Dendritic cell treated with granulocyte-macrophage colony-stimulating factor and Interleukin-4, amounts not matched to agents 40 ng/mL and 50 ng/mL, for 4 days (primary cell): ENCODE data around the gene LRRC73.

Source experiments
- H3K27ac Mint-ChIP-seq: one replicate; pipeline ENCODE4 v1.8.0; 2022; ENCODE audit warnings: mild to moderate bottlenecking, mixed read lengths
- H3K27me3 Mint-ChIP-seq: one replicate; pipeline ENCODE4 v1.8.0; 2022; ENCODE audit warnings: mild to moderate bottlenecking, mixed read lengths
- H3K36me3 Mint-ChIP-seq: one replicate; pipeline ENCODE4 v1.8.0; 2022; ENCODE audit warnings: low read depth, mixed read lengths
- H3K4me1 Mint-ChIP-seq: one replicate; pipeline ENCODE4 v1.8.0; 2022; ENCODE audit warnings: low read depth, mixed read lengths
- H3K4me3 Mint-ChIP-seq: one replicate; pipeline ENCODE4 v1.8.0; 2022; ENCODE audit warnings: mild to moderate bottlenecking, moderate library complexity, mixed read lengths
- H3K9me3 Mint-ChIP-seq: one replicate; pipeline ENCODE4 v1.8.0; 2022; ENCODE audit warnings: mixed read lengths
- intact Hi-C: fragments of 100-400 bp; cut with micrococcal nuclease; formaldehyde crosslinking; loops from one replicate; pipeline ENCODE4 v1.15.0; 2022

LRRC73 gene

GRCh38 chr6:43493833-43494232 lies 16.3 kb downstream of the LRRC73 start:
- no peaks in the 10 kb centered on the region for H3K27me3 Mint-ChIP-seq
- H3K9me3 Mint-ChIP-seq = no peaks in the 10 kb centered on the region
- H3K27ac Mint-ChIP-seq = no peak overlapping the region

GRCh38 chr6:43493230-43493629 lies 16.9 kb downstream of the LRRC73 start:
- H3K27ac Mint-ChIP-seq = no peak overlapping the region
- peaks cover 40% of the 10 kb centered on the region for H3K36me3 Mint-ChIP-seq
- peaks cover 38% of the 10 kb centered on the region for H3K4me1 Mint-ChIP-seq
- intact Hi-C loops = loop anchor here (10.0 kb wide), 1 partner anchor 138 kb away; no protein-coding TSS in a partner anchor
- H3K27me3 Mint-ChIP-seq = no peaks in the 10 kb centered on the region
- H3K4me3 Mint-ChIP-seq = no peak overlapping the region
- no peaks in the 10 kb centered on the region for H3K9me3 Mint-ChIP-seq

More at GRCh38 chr6:43493833-43494232, 16.3 kb downstream of the LRRC73 start:
- peaks cover 44% of the 10 kb centered on the region for H3K36me3 Mint-ChIP-seq
- H3K4me1 Mint-ChIP-seq = peaks cover 32% of the 10 kb centered on the region
- intact Hi-C loops = loop anchor here (10.0 kb wide), 1 partner anchor 139 kb away; no protein-coding TSS in a partner anchor
- no peak overlapping the region for H3K4me3 Mint-ChIP-seq

GRCh38 chr6:43492673-43493072 lies 17.5 kb downstream of the LRRC73 start:
- Mint-ChIP-seq H3K9me3 (no peaks in the 10 kb centered on the region), H3K4me3 (no peak overlapping the region), H3K4me1 (peaks cover 42% of the 10 kb centered on the region), H3K27ac (no peak overlapping the region), H3K27me3 (no peaks in the 10 kb centered on the region), H3K36me3 (peaks cover 40% of the 10 kb centered on the region)
- intact Hi-C loops = loop anchor here (10.0 kb wide), 1 partner anchor 138 kb away; no protein-coding TSS in a partner anchor

GRCh38 chr6:43491750-43492661 lies 18.1 kb downstream of the LRRC73 start:
- Mint-ChIP-seq H3K9me3 (no peaks in the 10 kb centered on the region), H3K4me3 (no peak overlapping the region), H3K27ac (no peak overlapping the region), H3K36me3 (peaks cover 35% of the 10 kb centered on the region), H3K4me1 (peaks cover 42% of the 10 kb centered on the region), H3K27me3 (no peaks in the 10 kb centered on the region)
- intact Hi-C loops = loop anchor here (10.0 kb wide), 1 partner anchor 137 kb away; no protein-coding TSS in a partner anchor

GRCh38 chr6:43490523-43490939 lies 19.6 kb downstream of the LRRC73 start:
- H3K27ac Mint-ChIP-seq = no peak overlapping the region
- intact Hi-C loops = loop anchor here (10.0 kb wide), 1 partner anchor 136 kb away; no protein-coding TSS in a partner anchor

GRCh38 chr6:43489277-43490072 lies 20.7 kb downstream of the LRRC73 start:
- Mint-ChIP-seq H3K27ac (peak overlapping the region; percentile 20), H3K4me1 (peaks cover 31% of the 10 kb centered on the region), H3K36me3 (peaks cover 38% of the 10 kb centered on the region), H3K4me3 (no peak overlapping the region), H3K27me3 (no peaks in the 10 kb centered on the region), H3K9me3 (no peaks in the 10 kb centered on the region)
- intact Hi-C loops = loop anchor here (10.0 kb wide), 1 partner anchor 135 kb away; no protein-coding TSS in a partner anchor

More at GRCh38 chr6:43490523-43490939, 19.6 kb downstream of the LRRC73 start:
- Mint-ChIP-seq H3K4me1 (peaks cover 41% of the 10 kb centered on the region), H3K4me3 (no peak overlapping the region), H3K9me3 (no peaks in the 10 kb centered on the region), H3K36me3 (peaks cover 36% of the 10 kb centered on the region), H3K27me3 (no peaks in the 10 kb centered on the region)

- Mint-ChIP-seq H3K36me3 (peaks cover 33% of the 10 kb centered on the region), H3K9me3 (no peaks in the 10 kb centered on the region), H3K27me3 (no peaks in the 10 kb centered on the region), H3K4me3 (no peak overlapping the region), H3K4me1 (peaks cover 24% of the 10 kb centered on the region), H3K27ac (peak overlapping the region; percentile 20)
- intact Hi-C loops = no loop called here
Measured at GRCh38 chr6:43488667-43489276, 21.4 kb downstream of the LRRC73 start.

GRCh38 chr6:43481591-43482236 lies 28.4 kb downstream of the LRRC73 start:
- Mint-ChIP-seq H3K4me1 (peaks cover 40% of the 10 kb centered on the region), H3K4me3 (no peak overlapping the region), H3K9me3 (no peaks in the 10 kb centered on the region), H3K27ac (no peak overlapping the region), H3K36me3 (peaks cover 42% of the 10 kb centered on the region), H3K27me3 (no peaks in the 10 kb centered on the region)
- intact Hi-C loops = no loop called here

GRCh38 chr6:43481075-43481474 lies 29.1 kb downstream of the LRRC73 start:
- Mint-ChIP-seq H3K27ac (no peak overlapping the region), H3K36me3 (peaks cover 40% of the 10 kb centered on the region), H3K27me3 (no peaks in the 10 kb centered on the region), H3K4me3 (no peak overlapping the region), H3K9me3 (no peaks in the 10 kb centered on the region), H3K4me1 (peaks cover 42% of the 10 kb centered on the region)
- intact Hi-C loops = no loop called here

GRCh38 chr6:43478008-43478372 lies 32.2 kb downstream of the LRRC73 start:
- Mint-ChIP-seq H3K27ac (peak overlapping the region; percentile 100), H3K9me3 (no peaks in the 10 kb centered on the region), H3K4me3 (peak overlapping the region; percentile 99), H3K27me3 (no peaks in the 10 kb centered on the region), H3K4me1 (peaks cover 42% of the 10 kb centered on the region), H3K36me3 (peaks cover 20% of the 10 kb centered on the region)
- intact Hi-C loops = no loop called here

- H3K4me1 Mint-ChIP-seq = peaks cover 40% of the 10 kb centered on the region
- intact Hi-C loops = no loop called here
Measured at GRCh38 chr6:43477235-43478007, 32.7 kb downstream of the LRRC73 start, which contains the start of gene TJAP1. TSS of gene TJAP1 (plus strand) at chr6:43477570. CDS start at chr6:43499002, 21,432 bp downstream.

GRCh38 chr6:43476746-43477145 lies 33.4 kb downstream of the LRRC73 start:
- Mint-ChIP-seq H3K4me3 (no peak overlapping the region), H3K27ac (peak overlapping the region; percentile 100)
- intact Hi-C loops = no loop called here

More at GRCh38 chr6:43477235-43478007, 32.7 kb downstream of the LRRC73 start, which contains the start of gene TJAP1:
- H3K27ac Mint-ChIP-seq = peak within 1 kb of the TSS; percentile 100
- peak within 1 kb of the TSS; percentile 99 for H3K4me3 Mint-ChIP-seq
- no peaks in the 10 kb centered on the region for H3K9me3 Mint-ChIP-seq
- H3K27me3 Mint-ChIP-seq = no peaks in the 10 kb centered on the region
- peaks cover 16% of the 10 kb centered on the region for H3K36me3 Mint-ChIP-seq

More at GRCh38 chr6:43476746-43477145, 33.4 kb downstream of the LRRC73 start:
- Mint-ChIP-seq H3K9me3 (no peaks in the 10 kb centered on the region), H3K4me1 (peaks cover 35% of the 10 kb centered on the region), H3K27me3 (no peaks in the 10 kb centered on the region), H3K36me3 (peaks cover 10% of the 10 kb centered on the region)
